ENCODE data around the gene ABCC9.

Gene ABCC9

DNA sequence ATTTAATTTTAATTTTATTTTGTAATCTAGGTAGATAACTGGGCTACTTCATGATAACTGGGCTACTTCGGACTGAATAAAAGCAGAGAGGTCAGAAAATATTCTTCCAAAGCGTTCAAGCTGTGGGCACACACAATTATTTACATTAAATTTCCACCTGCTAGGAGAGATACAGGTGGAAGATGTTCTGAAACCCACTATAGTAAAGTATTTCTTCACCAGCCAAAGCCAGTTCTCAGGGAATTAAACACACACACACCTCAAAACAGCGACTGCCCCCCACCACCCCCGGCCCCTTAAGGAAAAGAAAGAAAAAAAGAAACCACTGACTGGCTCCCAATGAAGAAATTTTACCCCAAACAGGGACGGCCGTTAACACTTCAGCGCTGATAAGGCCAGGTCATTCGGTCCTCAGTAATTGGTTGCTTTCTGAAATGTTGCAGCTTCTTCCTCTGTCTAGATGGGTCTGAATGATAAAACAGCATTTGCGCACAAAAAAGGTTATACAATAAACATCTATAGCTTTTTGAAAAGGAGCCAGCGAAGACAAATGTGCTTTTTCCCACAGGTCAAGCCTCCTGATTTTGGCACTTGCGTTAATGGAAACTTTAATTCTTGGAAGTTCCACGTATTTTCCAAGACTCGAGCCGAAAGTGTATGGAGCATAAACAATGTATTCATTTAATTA, 165.9 kb downstream of the ABCC9 start:
- Histone ChIP-seq H3K4me3 (ENCODE audit: low read length in 2 of 2) (peak overlapping the region; percentile 60 to 69), H3K27me3 (ENCODE audit: control insufficient read depth in 1 of 2, insufficient read depth in 2 of 2, low read length in 2 of 2) (no peaks in the 10 kb centered on the region), H3K9ac (ENCODE audit: low read length in 2 of 2) (peak overlapping the region; percentile 76 to 79), H3K27ac (ENCODE audit: low read length) (peak overlapping the region; percentile 96), H3K36me3 (ENCODE audit: control insufficient read depth in 2 of 2, insufficient read depth in 2 of 2, low read length in 2 of 2) (no peaks in the 10 kb centered on the region), H3K4me1 (ENCODE audit: control insufficient read depth, insufficient read depth, low read length) (peaks cover 13% of the 10 kb centered on the region), H3K9me3 (ENCODE audit: control insufficient read depth in 2 of 2, low read length in 2 of 2) (no peaks in the 10 kb centered on the region)

DNA sequence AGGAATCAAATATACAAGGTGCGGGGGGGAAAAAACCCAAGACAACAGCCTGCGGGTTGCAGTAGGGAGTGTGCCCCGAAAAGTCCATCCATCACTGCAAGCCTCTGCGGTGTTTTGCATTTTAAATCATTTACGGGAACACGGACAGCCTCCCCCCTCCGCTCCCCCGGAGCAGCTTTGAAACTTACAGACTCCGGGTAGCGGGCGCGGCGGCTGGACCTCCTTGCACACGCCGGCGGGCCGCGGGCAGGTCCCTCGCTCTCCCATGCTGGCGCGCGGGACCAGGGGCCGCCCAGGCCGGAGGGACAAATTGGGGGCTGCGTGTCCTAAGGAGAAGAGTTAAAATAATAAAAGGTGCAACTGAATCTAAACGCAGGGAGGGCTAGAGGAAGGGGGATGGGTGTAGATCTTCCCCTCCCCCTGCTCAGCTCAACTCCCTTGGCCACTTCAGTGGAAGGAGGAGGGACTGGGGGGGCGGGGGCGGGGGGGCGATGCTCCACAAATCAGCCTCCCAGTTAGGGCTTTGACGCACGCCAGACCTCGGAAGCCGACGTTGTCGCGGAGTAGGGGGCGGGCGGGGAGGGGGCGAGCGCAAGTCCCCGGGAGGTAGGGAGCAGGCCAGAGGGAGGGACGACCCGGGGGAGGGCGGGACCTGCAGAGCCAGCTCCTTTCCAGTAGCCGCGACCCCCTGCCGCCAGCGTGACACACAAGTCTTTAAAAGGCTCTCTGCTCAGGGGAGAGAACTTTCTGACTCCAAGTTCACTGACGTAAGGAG, 166.7 kb downstream of the ABCC9 start, which contains the start of gene KCNJ8:
Gene KCNJ8 (minus strand): TSS at position 349 of the 775 bp plus-strand sequence. CDS start 1,090 bp downstream, outside the sequence.
- Histone ChIP-seq H3K36me3 (ENCODE audit: control insufficient read depth in 2 of 2, insufficient read depth in 2 of 2, low read length in 2 of 2) (peaks cover 0 to 3% of the 10 kb centered on the region in 2 donors), H3K27me3 (ENCODE audit: control insufficient read depth in 1 of 2, insufficient read depth in 2 of 2, low read length in 2 of 2) (no peaks in the 10 kb centered on the region), H3K4me1 (ENCODE audit: control insufficient read depth, insufficient read depth, low read length) (peaks cover 11% of the 10 kb centered on the region), H3K9ac (ENCODE audit: low read length in 2 of 2) (peak within 1 kb of the TSS; percentile 76 to 79), H3K9me3 (ENCODE audit: control insufficient read depth in 2 of 2, low read length in 2 of 2) (no peaks in the 10 kb centered on the region), H3K27ac (ENCODE audit: low read length) (peak within 1 kb of the TSS; percentile 96), H3K4me3 (ENCODE audit: low read length in 2 of 2) (peak within 1 kb of the TSS; percentile 66 to 77)

DNA sequence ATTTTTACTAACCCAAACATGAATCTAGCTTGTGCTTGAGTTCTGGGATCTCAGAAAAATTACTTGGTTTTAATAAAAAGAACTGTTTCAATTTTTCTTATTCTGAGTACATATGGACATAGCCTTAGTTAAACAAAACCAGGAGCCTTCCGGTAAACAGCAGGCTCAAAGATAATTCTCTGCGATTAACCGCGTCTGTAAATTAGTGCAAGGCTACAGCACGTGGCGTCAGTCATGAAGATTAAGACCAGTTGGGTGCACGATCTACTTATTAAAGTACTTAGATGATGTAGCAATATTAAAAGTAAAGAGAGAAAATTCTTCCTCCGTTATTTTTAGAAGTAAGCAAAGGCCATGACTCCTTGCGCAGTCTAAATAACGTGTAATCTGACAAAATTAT, 167.4 kb downstream of the ABCC9 start:
- H3K27ac ChIP-seq (ENCODE audit: low read length): peak overlapping the region; percentile 80
- H3K9me3 ChIP-seq (ENCODE audit: control insufficient read depth in 2 of 2, low read length in 2 of 2): no peaks in the 10 kb centered on the region
- H3K4me3 ChIP-seq (ENCODE audit: low read length in 2 of 2): peak overlapping the region; percentile 66 to 77
- H3K9ac ChIP-seq (ENCODE audit: low read length in 2 of 2): peak overlapping the region; percentile 64 to 66
- peaks cover 0 to 4% of the 10 kb centered on the region in 2 donors for H3K36me3 ChIP-seq (ENCODE audit: control insufficient read depth in 2 of 2, insufficient read depth in 2 of 2, low read length in 2 of 2)
- peaks cover 11% of the 10 kb centered on the region for H3K4me1 ChIP-seq (ENCODE audit: control insufficient read depth, insufficient read depth, low read length)
- H3K27me3 ChIP-seq (ENCODE audit: control insufficient read depth in 1 of 2, insufficient read depth in 2 of 2, low read length in 2 of 2): no peaks in the 10 kb centered on the region

DNA sequence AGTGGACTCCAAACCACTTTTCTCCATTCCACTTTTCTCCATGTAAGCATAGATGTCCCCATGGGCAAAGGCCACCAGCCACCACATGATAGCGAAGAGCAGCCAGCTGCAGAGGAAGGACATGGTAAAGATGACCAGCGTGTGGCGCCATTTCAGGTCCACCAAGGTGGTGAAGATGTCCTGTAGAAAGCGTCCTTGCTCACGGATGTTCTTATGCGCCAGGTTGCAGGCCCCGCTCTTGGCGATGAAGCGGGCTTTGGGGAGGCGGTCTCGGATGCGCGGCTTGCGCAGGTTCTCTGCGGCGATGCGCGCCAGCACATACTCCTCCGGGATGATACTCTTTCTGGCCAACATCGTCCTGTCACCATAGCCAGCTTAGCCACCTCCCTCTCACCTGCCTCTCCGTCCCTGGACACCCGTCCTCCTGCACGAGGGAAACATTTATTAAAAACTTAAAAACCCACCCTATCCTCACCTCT, 167.9 kb downstream of the ABCC9 start:
- Histone ChIP-seq H3K9me3 (ENCODE audit: control insufficient read depth in 2 of 2, low read length in 2 of 2) (no peaks in the 10 kb centered on the region), H3K4me3 (ENCODE audit: low read length in 2 of 2) (peak overlapping the region; percentile 66 to 77), H3K27ac (ENCODE audit: low read length) (peak overlapping the region; percentile 80), H3K4me1 (ENCODE audit: control insufficient read depth, insufficient read depth, low read length) (peaks cover 11% of the 10 kb centered on the region), H3K9ac (ENCODE audit: low read length in 2 of 2) (peak overlapping the region; percentile 64 to 66), H3K27me3 (ENCODE audit: control insufficient read depth in 1 of 2, insufficient read depth in 2 of 2, low read length in 2 of 2) (no peaks in the 10 kb centered on the region), H3K36me3 (ENCODE audit: control insufficient read depth in 2 of 2, insufficient read depth in 2 of 2, low read length in 2 of 2) (peaks cover 4% of the 10 kb centered on the region in 2 donors)

DNA sequence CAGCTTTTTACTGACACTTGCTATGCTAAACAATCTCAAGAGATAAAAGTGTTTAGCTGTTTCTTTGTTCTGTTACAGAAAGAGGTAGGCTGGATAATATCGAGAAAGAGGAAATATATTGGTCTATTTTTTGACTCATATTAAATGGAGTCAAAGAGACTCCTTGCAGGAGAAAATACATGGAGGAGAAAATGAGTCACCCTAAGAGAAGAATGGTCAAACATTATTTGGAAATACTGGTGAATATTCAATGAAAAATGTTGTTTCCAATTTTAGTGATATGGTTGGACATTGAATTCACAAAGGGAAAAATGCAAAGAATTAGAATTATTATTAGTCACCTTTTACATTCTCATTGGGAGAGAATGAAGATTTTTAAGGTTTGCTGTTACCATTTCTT, 169.9 kb downstream of the ABCC9 start:
- H3K27me3 ChIP-seq (ENCODE audit: control insufficient read depth in 1 of 2, insufficient read depth in 2 of 2, low read length in 2 of 2): no peaks in the 10 kb centered on the region
- no peak overlapping the region for H3K4me3 ChIP-seq (ENCODE audit: low read length in 2 of 2)
- no peaks in the 10 kb centered on the region for H3K9me3 ChIP-seq (ENCODE audit: control insufficient read depth in 2 of 2, low read length in 2 of 2)
- H3K27ac ChIP-seq (ENCODE audit: low read length): no peak overlapping the region
- peaks cover 8% of the 10 kb centered on the region for H3K4me1 ChIP-seq (ENCODE audit: control insufficient read depth, insufficient read depth, low read length)
- peaks cover 6 to 7% of the 10 kb centered on the region in 2 donors for H3K36me3 ChIP-seq (ENCODE audit: control insufficient read depth in 2 of 2, insufficient read depth in 2 of 2, low read length in 2 of 2)
- H3K9ac ChIP-seq (ENCODE audit: low read length in 2 of 2): no peak overlapping the region

DNA sequence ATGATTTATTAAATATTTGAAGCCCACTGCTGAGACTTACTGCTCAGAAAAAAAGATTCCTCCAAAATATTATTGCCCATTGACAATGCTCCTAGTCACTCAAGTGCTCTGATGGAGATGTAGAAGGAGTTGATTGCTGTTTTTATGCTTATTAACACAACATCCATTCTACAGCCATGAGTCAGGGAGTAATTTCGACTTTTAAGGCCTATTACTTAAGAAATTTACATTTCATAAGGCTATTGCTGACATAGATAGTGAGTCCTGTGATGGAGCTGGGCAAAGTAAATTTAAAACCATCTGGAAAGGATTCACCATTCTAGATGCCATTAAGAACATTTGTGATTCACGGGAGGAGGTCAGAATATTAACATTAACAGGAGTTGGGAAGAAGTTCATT, 171.9 kb downstream of the ABCC9 start:
- H3K4me3 ChIP-seq (ENCODE audit: low read length in 2 of 2): no peak overlapping the region
- H3K27ac ChIP-seq (ENCODE audit: low read length): no peak overlapping the region

DNA sequence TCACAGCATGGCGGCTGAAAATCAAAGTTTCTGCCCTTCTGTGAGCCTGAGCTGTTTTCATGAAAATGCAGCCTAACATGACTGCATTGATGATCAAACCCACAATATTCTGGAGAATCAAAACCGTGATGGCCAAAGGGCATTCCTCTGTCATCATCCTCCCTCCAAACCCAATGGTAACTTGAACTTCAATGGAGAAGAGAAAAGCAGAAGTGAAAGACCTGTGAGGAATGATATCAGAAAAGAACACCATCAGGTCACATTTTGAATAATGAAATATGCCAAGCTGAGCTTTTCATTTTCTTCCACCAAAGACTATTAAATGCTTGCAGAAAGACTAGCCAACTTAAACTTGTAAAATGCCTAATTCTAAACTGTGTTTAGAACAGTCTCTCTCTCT, 174.8 kb downstream of the ABCC9 start:
- Histone ChIP-seq H3K4me1 (ENCODE audit: control insufficient read depth, insufficient read depth, low read length) (no peaks in the 10 kb centered on the region), H3K9me3 (ENCODE audit: control insufficient read depth in 2 of 2, low read length in 2 of 2) (no peaks in the 10 kb centered on the region), H3K27ac (ENCODE audit: low read length) (no peak overlapping the region), H3K36me3 (ENCODE audit: control insufficient read depth in 2 of 2, insufficient read depth in 2 of 2, low read length in 2 of 2) (peaks cover 20 to 26% of the 10 kb centered on the region in 2 donors), H3K27me3 (ENCODE audit: control insufficient read depth in 1 of 2, insufficient read depth in 2 of 2, low read length in 2 of 2) (no peaks in the 10 kb centered on the region), H3K4me3 (ENCODE audit: low read length in 2 of 2) (no peak overlapping the region), H3K9ac (ENCODE audit: low read length in 2 of 2) (no peak overlapping the region)

More for the DNA sequence above, 171.9 kb downstream of the ABCC9 start:
- H3K9me3 ChIP-seq (ENCODE audit: control insufficient read depth in 2 of 2, low read length in 2 of 2): no peaks in the 10 kb centered on the region
- no peak overlapping the region for H3K9ac ChIP-seq (ENCODE audit: low read length in 2 of 2)
- H3K4me1 ChIP-seq (ENCODE audit: control insufficient read depth, insufficient read depth, low read length): peaks cover 5% of the 10 kb centered on the region
- no peaks in the 10 kb centered on the region for H3K27me3 ChIP-seq (ENCODE audit: control insufficient read depth in 1 of 2, insufficient read depth in 2 of 2, low read length in 2 of 2)
- peaks cover 20 to 21% of the 10 kb centered on the region in 2 donors for H3K36me3 ChIP-seq (ENCODE audit: control insufficient read depth in 2 of 2, insufficient read depth in 2 of 2, low read length in 2 of 2)

DNA sequence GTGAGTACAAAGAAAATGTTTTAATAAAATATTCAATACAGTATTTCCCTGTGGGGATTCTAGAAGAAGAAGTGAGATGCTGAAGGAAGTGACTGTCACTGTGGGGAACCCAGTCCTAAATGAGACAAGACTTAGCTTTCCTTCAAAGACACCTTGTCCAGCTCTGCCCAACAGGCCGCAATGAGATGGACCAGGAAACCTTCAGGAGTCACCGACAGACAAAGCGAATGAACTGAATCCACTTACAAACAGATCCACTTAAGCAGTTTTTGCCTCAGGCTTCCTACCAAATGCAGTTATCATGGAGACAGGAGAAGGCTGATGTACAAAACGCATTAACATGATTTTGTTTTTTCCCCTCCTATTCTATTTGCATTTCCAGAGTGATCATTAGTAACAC, 176.3 kb downstream of the ABCC9 start:
- Histone ChIP-seq H3K9me3 (ENCODE audit: control insufficient read depth in 2 of 2, low read length in 2 of 2) (no peaks in the 10 kb centered on the region), H3K27ac (ENCODE audit: low read length) (no peak overlapping the region), H3K27me3 (ENCODE audit: control insufficient read depth in 1 of 2, insufficient read depth in 2 of 2, low read length in 2 of 2) (no peaks in the 10 kb centered on the region), H3K9ac (ENCODE audit: low read length in 2 of 2) (no peak overlapping the region), H3K4me3 (ENCODE audit: low read length in 2 of 2) (no peak overlapping the region), H3K36me3 (ENCODE audit: control insufficient read depth in 2 of 2, insufficient read depth in 2 of 2, low read length in 2 of 2) (peaks cover 20 to 26% of the 10 kb centered on the region in 2 donors), H3K4me1 (ENCODE audit: control insufficient read depth, insufficient read depth, low read length) (no peaks in the 10 kb centered on the region)

DNA sequence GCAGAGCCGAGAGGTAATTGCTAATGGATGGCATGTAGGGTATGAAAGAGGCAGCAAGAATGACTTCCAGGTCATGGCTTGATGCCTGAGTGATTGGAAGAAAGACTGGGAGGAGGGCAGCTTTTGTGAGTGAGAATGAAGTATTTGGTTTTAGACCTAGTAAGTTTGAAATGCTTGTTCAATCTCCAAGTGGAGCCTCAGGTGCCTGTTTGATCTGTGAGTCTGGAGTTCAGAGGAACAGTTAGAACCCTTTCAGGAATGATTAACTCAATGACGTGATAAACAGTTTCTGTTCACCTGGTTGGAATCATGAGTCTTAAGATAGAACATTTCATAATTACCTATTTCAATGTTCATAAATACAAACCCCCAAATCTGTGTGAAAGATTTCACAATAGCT, 177.2 kb downstream of the ABCC9 start:
- no peaks in the 10 kb centered on the region for H3K9me3 ChIP-seq (ENCODE audit: control insufficient read depth in 2 of 2, low read length in 2 of 2)
- H3K9ac ChIP-seq (ENCODE audit: low read length in 2 of 2): no peak overlapping the region
- no peak overlapping the region for H3K27ac ChIP-seq (ENCODE audit: low read length)
- no peak overlapping the region for H3K4me3 ChIP-seq (ENCODE audit: low read length in 2 of 2)
- H3K36me3 ChIP-seq (ENCODE audit: control insufficient read depth in 2 of 2, insufficient read depth in 2 of 2, low read length in 2 of 2): peaks cover 16 to 26% of the 10 kb centered on the region in 2 donors
- H3K27me3 ChIP-seq (ENCODE audit: control insufficient read depth in 1 of 2, insufficient read depth in 2 of 2, low read length in 2 of 2): no peaks in the 10 kb centered on the region
- H3K4me1 ChIP-seq (ENCODE audit: control insufficient read depth, insufficient read depth, low read length): no peaks in the 10 kb centered on the region

DNA sequence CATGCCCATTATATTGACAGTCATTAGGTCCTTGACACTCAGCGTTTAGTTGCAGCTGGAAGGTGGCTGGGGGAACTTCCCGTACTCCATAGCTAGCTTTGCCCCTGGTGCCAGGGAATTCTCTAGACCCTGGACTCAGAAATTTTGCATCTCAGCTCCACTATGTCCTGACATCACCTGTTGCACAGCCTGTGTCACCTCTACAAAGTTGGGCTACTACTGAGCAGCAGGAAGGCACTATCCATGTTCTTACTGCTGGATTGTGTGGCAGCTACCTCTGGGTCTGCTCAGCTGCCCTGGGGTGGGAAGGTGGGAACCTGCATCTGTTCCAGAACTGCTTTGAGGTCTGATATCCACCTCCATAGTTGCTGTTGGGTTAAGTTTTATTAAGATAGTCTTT, 177.7 kb downstream of the ABCC9 start:
- no peak overlapping the region for H3K27ac ChIP-seq (ENCODE audit: low read length)
- H3K4me1 ChIP-seq (ENCODE audit: control insufficient read depth, insufficient read depth, low read length): no peaks in the 10 kb centered on the region
- no peaks in the 10 kb centered on the region for H3K9me3 ChIP-seq (ENCODE audit: control insufficient read depth in 2 of 2, low read length in 2 of 2)
- no peak overlapping the region for H3K9ac ChIP-seq (ENCODE audit: low read length in 2 of 2)
- H3K4me3 ChIP-seq (ENCODE audit: low read length in 2 of 2): no peak overlapping the region
- H3K36me3 ChIP-seq (ENCODE audit: control insufficient read depth in 2 of 2, insufficient read depth in 2 of 2, low read length in 2 of 2): peaks cover 16 to 24% of the 10 kb centered on the region in 2 donors
- no peaks in the 10 kb centered on the region for H3K27me3 ChIP-seq (ENCODE audit: control insufficient read depth in 1 of 2, insufficient read depth in 2 of 2, low read length in 2 of 2)
